ENCODE results near the gene SLC13A4. TPM values are rescaled to one million over a fixed set of nuclear protein-coding genes. Genes with fewer than 3 reads are reported as not detected.

SLC13A4 gene
- total RNA-seq, 3 donors from 2014 or later, result 0.29 to 0.32 TPM; not detected in 1

DNA sequence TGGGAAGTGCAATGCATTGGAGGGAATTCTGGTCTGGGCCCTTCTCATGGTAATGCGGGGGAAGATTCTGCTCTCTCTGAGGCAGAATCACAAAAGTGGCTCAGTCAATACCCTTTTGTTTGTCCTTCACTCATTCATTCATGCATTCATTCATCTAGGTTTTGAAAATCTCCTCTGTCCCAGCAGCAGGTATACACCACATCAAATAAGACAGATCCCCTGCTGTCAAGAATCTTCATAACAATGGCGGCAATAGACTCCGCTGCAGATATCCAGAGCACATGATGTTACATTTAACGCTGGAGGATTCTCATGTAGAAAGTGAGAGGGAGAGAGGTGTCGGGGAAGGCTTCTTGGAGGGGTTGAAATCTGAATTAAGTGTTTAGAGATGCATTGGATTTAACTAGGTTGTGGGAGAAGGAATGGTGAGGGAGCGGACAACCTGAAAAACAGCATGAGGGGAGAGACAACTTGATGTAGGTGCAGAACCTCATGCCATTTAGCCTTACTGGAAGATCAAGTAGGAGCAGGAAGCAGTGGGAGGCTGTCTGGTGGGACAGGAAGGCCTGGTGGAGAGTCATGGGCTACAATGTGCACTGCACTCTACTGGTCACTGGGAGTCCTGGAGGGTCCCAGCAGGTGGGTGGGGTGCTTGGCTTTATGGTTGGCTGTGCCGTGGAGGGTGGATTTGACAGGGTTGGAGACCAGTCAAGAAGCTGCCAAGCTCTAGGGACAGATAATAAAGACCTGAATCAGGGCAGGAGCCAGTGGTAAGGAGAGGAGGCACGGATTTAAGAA, 25.8 kb upstream of the SLC13A4 start:
- intact Hi-C loops (cut with DNase I; ENCODE audit: low total_unique reads), result no loop called here
- no peaks in the 10 kb centered on the region for H3K36me3 ChIP-seq
- H3K27me3 ChIP-seq, result no peaks in the 10 kb centered on the region

DNA sequence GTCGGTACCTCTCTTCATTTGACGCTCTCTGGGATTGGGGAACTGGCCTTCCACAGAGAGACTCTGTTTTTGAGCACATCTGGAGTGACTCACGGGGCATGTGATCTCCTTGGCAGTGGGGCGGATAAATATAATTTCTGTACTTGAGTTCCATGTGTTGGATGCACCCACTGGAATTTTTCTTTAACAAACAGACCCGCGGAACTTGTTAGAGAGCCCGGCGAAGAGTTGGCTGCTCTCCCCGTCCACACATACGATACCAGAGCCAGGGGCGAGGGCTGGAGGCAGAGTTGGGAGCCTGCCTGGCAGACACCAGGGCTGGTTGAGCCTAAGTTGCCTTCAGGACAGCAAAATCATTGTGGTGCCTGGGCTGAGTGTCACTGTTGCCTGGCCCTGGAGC, 20.8 kb upstream of the SLC13A4 start, which contains the start of gene FAM180A:
TSS of gene FAM180A (minus strand) at position 44 of the 400 bp plus-strand sequence. CDS start 233 bp downstream, outside the sequence.
- Histone ChIP-seq H3K9me3 (no peaks in the 10 kb centered on the region), H3K4me1 (peaks cover 0 to 11% of the 10 kb centered on the region in 2 donors), H3K27ac (peak within 1 kb of the TSS; percentile 86 to 95), H3K4me3 (peak within 1 kb of the TSS; percentile 42 to 57 (median 44)), H3K36me3 (no peaks in the 10 kb centered on the region), H3K27me3 (no peaks in the 10 kb centered on the region)
- intact Hi-C loops (cut with DNase I; ENCODE audit: low total_unique reads), result no loop called here
- DNase-seq (ENCODE audit: low spot score in 2 of 2), result peak; percentile 66 to 78
- TF ChIP-seq POLR2A (IDR thresholded peaks at IDR 0.05) (no peak), POLR2AphosphoS5 (IDR thresholded peaks at IDR 0.05) (peak in 2 of 3 donors; percentile 17 to 67)

More for the DNA sequence above, 25.8 kb upstream of the SLC13A4 start:
- Histone ChIP-seq H3K27ac (no peak overlapping the region), H3K9me3 (no peaks in the 10 kb centered on the region), H3K4me1 (no peaks in the 10 kb centered on the region), H3K4me3 (no peak overlapping the region)
- TF ChIP-seq POLR2AphosphoS5 (IDR thresholded peaks at IDR 0.05) (no peak), POLR2A (IDR thresholded peaks at IDR 0.05) (no peak)
- TF ChIP-seq, protein P1, sequence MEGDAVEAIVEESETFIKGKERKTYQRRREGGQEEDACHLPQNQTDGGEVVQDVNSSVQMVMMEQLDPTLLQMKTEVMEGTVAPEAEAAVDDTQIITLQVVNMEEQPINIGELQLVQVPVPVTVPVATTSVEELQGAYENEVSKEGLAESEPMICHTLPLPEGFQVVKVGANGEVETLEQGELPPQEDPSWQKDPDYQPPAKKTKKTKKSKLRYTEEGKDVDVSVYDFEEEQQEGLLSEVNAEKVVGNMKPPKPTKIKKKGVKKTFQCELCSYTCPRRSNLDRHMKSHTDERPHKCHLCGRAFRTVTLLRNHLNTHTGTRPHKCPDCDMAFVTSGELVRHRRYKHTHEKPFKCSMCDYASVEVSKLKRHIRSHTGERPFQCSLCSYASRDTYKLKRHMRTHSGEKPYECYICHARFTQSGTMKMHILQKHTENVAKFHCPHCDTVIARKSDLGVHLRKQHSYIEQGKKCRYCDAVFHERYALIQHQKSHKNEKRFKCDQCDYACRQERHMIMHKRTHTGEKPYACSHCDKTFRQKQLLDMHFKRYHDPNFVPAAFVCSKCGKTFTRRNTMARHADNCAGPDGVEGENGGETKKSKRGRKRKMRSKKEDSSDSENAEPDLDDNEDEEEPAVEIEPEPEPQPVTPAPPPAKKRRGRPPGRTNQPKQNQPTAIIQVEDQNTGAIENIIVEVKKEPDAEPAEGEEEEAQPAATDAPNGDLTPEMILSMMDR (IDR thresholded peaks at IDR 0.05), result no peak
- no peak for DNase-seq (ENCODE audit: low spot score in 2 of 2)

DNA sequence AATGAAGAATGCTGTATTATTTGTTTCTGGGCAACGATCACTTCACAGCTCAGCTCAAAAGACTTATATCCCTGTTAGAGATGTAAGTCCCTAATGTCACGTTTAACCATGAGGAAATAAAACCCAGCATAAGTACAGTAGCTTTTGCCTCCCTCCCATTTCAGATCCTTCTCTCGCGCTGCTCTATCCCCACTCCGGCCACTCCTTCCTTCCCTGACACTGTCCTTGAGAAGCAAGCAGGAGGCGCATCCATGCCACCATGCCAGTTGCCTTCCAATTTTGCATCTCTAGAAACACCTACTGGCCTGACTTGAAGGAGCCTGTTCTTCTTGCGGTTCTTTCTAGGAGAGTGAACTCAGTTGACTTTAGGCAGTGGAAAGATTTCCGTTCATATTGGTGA, 19.4 kb upstream of the SLC13A4 start:
- Histone ChIP-seq H3K36me3 (no peaks in the 10 kb centered on the region), H3K27ac (peak overlapping the region; percentile 86 to 95), H3K4me3 (peak overlapping the region; percentile 42 to 57 (median 44)), H3K27me3 (no peaks in the 10 kb centered on the region), H3K4me1 (peaks cover 0 to 13% of the 10 kb centered on the region in 2 donors), H3K9me3 (no peaks in the 10 kb centered on the region)
- intact Hi-C loops (cut with DNase I; ENCODE audit: low total_unique reads), result no loop called here
- TF ChIP-seq POLR2AphosphoS5 (IDR thresholded peaks at IDR 0.05) (no peak), POLR2A (IDR thresholded peaks at IDR 0.05) (no peak)
- TF ChIP-seq, protein P1 (IDR thresholded peaks at IDR 0.05), result no peak
- DNase-seq (ENCODE audit: low spot score in 2 of 2), result no peak

DNA sequence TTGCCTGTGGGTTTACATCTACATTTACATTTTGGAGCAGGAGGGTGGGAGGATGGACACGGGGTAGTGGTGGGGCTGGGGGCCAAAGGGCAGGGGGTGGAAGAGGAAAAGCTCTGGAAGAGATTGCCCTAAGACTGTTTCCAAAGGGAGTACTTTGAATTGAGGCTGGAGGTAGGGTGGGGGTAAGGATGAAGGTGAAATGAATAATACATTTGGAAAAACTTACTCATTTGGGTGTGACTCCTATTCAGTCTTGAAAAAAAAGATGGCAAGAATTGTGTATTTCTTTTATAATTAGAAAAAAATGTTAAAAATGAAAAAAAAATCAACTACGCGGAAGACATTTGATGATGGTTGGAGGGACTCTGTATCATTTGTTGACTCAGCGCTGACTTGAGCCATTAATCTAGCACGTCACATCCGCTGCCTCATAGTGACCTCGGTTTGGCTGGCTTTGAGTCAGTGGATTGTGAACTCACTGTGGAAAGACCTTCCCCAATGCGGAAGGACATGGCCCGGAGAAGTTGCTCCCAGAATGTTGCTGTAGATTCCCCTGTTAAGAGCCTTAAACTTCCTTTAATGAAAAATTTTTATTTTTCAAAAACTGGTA, 17.8 kb upstream of the SLC13A4 start:
- H3K4me3 ChIP-seq, result peak overlapping the region in 2 of 3 donors; percentile 10 to 44
- H3K4me1 ChIP-seq, result peaks cover 0 to 13% of the 10 kb centered on the region in 2 donors

DNA sequence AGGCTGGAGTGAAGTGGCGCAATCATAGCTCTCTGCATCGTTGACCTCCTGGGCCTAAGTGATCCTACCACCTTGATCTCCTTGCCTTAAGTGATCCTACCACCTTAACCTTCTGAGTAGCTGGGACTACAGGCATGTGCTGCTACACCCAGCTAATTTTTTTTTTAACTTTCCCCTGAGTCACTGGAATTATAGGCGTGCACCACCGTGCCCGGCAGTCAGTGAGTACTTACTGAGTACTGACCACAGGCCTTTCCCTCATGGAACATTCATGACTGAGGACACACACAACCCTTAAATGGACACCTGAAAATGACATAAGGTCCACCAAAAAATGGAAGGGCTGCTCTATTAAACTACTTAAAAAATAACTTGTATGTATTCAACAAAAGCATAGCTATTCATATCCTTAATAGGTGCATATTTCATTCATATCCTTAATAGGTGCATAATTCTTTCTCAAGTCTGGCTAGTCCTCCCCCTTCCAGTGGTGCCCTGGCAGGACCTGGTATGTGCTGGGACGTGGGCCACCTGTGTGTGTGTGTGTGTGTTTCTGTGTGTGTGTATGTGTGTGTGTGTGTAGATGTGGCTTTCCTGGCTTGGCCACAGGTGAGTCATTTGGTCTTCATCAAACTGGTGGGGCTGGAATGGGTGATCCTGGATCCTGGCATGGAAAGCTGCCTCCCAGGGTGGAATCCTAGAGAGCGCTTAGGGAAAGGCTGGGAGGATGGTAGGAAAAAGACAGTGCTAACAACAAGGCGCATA, 17.1 kb upstream of the SLC13A4 start:
- TF ChIP-seq POLR2AphosphoS5 (IDR thresholded peaks at IDR 0.05), result peak in 1 of 3 donors; percentile 59
- no peak for TF ChIP-seq POLR2A (IDR thresholded peaks at IDR 0.05)
- Histone ChIP-seq H3K4me1 (peaks cover 0 to 13% of the 10 kb centered on the region in 2 donors), H3K9me3 (no peaks in the 10 kb centered on the region), H3K27me3 (no peaks in the 10 kb centered on the region), H3K36me3 (no peaks in the 10 kb centered on the region), H3K4me3 (peak overlapping the region in 1 of 3 donors; percentile 21), H3K27ac (peak overlapping the region; percentile 75 to 85)
- DNase-seq (ENCODE audit: low spot score in 2 of 2), result peak in 1 of 2 donors; percentile 93
- intact Hi-C loops (cut with DNase I; ENCODE audit: low total_unique reads), result no loop called here

More for the DNA sequence above, 17.8 kb upstream of the SLC13A4 start:
- Histone ChIP-seq H3K27me3 (no peaks in the 10 kb centered on the region), H3K36me3 (no peaks in the 10 kb centered on the region), H3K27ac (peak overlapping the region; percentile 75 to 85), H3K9me3 (no peaks in the 10 kb centered on the region)
- no peak for TF ChIP-seq POLR2AphosphoS5 (IDR thresholded peaks at IDR 0.05)
- no peak for TF ChIP-seq POLR2A (IDR thresholded peaks at IDR 0.05)
- TF ChIP-seq, protein P1 (IDR thresholded peaks at IDR 0.05), result no peak
- peak in 1 of 2 donors; percentile 50 for DNase-seq (ENCODE audit: low spot score in 2 of 2)
- intact Hi-C loops (cut with DNase I; ENCODE audit: low total_unique reads), result no loop called here

Data from breast epithelium (tissue), 4 donors.